ENCODE data around the gene DGKQ.

Gene DGKQ

DNA sequence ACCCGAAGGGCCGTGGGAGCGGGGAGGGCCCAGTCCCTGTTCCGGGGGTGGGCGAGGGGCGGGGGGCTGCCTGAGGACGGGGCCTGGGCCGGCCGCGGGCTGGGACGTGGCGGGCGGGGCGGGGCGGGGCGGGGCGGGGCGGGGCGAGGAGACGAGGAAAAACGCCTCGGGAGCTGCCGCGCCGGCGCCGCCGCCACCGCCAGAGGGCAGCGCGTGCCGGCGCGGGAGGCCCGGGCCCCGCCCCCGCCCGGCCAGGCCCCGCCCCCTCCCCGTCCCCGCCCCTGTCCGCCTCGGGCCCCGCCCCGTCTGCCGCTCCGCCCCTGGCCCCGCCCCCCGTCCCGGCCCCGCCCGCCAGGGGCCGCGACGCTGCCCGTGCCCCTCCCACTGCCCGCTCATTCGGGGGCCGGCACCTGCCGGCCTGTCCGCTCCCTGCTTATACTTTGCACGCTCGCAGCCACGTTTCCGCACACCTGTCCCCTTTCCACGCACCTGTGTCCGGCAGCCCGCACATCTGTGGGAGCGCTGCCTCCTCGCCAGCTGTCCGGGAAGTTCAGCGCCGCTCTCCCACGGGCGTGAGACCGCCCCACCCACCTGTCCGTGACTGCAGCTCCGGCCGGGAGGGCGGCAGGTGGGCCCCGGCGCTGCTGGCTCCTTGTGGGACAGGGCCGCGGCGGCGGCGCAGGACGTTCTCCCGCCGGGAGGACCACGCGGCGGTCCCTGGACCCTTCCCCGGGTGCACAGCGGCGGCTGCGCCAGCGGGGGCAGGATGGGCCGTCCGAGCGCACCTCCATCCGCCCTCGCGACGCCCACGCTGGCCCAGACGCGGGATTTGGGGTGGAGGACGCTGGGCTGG, 36.4 kb upstream of the DGKQ start:
- Histone ChIP-seq H3K4me1 (ENCODE audit: control insufficient read depth in 1 of 2, insufficient read depth in 2 of 2, low read length in 2 of 2) (peaks cover 14 to 20% of the 10 kb centered on the region in 2 donors), H3K9ac (ENCODE audit: low read depth in 1 of 2, low read length in 2 of 2) (peak overlapping the region; percentile 63 to 70), H3K36me3 (ENCODE audit: control insufficient read depth in 1 of 2, insufficient read depth in 2 of 2, low read length in 2 of 2) (no peaks in the 10 kb centered on the region)

DNA sequence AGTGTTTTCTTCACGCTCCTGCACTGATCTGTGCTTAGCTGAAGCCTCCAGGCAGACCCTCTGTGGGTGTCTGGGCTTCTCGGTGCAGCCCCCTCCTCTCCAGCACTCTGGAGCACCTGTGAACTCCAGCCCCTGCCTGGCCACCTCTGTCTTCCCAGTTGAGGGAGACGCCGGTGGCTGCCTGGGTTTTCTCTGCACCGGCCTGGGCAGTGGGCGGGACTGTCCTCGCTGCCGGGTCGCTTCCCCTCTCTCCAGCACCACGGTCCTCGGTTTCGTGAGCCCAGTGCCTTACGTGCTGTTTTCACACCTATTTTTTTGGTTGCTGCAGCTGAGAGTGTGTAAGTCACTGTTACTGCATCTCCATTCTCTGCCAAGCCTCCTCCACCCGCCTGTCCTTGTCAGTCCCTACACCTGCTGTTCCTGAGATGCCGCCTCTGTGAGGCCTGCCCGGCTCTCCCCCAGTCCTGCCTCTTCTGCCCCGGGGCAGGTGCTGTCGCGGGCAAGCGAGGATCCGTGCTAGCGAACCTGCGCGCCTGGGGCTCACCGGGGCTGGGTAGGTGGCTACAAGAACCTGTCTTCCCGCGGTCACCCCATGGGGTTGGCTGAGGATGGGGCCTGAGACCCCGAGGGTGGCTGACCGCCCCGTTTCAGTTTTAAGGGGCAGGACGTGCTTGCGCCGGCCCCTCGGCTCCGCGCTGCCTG, 35.6 kb upstream of the DGKQ start:
- Histone ChIP-seq H3K4me3 (ENCODE audit: low read depth in 1 of 2, low read length in 2 of 2) (peak overlapping the region; percentile 79), H3K27me3 (ENCODE audit: control insufficient read depth in 1 of 2, insufficient read depth in 2 of 2, low read length in 2 of 2) (peaks cover 32 to 34% of the 10 kb centered on the region in 2 donors), H3K27ac (ENCODE audit: low read depth, low read length) (no peak overlapping the region), H3K36me3 (ENCODE audit: control insufficient read depth in 1 of 2, insufficient read depth in 2 of 2, low read length in 2 of 2) (no peaks in the 10 kb centered on the region), H3K9me3 (ENCODE audit: control insufficient read depth in 1 of 2, low read length in 2 of 2) (no peaks in the 10 kb centered on the region), H3K9ac (ENCODE audit: low read depth in 1 of 2, low read length in 2 of 2) (peak overlapping the region; percentile 63 to 70), H3K4me1 (ENCODE audit: control insufficient read depth in 1 of 2, insufficient read depth in 2 of 2, low read length in 2 of 2) (peaks cover 14 to 20% of the 10 kb centered on the region in 2 donors)

More for the DNA sequence above, 36.4 kb upstream of the DGKQ start:
- peak overlapping the region; percentile 79 for H3K4me3 ChIP-seq (ENCODE audit: low read depth in 1 of 2, low read length in 2 of 2)
- no peaks in the 10 kb centered on the region for H3K9me3 ChIP-seq (ENCODE audit: control insufficient read depth in 1 of 2, low read length in 2 of 2)
- H3K27me3 ChIP-seq (ENCODE audit: control insufficient read depth in 1 of 2, insufficient read depth in 2 of 2, low read length in 2 of 2) = peaks cover 28 to 32% of the 10 kb centered on the region in 2 donors
- peak overlapping the region; percentile 50 for H3K27ac ChIP-seq (ENCODE audit: low read depth, low read length)

DNA sequence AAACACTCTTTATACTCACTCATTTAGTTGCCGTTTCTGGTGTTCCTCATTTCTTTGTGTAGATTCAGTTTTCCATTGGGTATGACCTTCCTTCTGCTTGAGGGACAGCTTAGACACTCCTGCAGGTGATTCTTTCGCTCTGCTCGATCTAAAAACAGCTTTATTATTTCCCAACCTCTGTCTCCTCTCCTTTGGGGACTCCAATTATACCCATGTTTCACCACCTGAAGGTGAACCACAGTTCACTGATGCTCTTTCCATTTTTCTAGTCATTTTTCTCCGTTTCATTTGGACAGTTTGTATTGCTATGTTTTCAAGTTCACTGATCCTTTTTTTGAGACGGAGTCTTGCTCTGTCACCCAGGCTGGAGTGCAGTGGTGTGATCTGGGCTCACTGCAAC, 33.5 kb upstream of the DGKQ start:
- H3K27ac ChIP-seq (ENCODE audit: low read depth, low read length) = no peak overlapping the region
- no peak overlapping the region for H3K9ac ChIP-seq (ENCODE audit: low read depth in 1 of 2, low read length in 2 of 2)
- no peaks in the 10 kb centered on the region for H3K36me3 ChIP-seq (ENCODE audit: control insufficient read depth in 1 of 2, insufficient read depth in 2 of 2, low read length in 2 of 2)
- no peak overlapping the region for H3K4me3 ChIP-seq (ENCODE audit: low read depth in 1 of 2, low read length in 2 of 2)
- no peaks in the 10 kb centered on the region for H3K9me3 ChIP-seq (ENCODE audit: control insufficient read depth in 1 of 2, low read length in 2 of 2)
- H3K27me3 ChIP-seq (ENCODE audit: control insufficient read depth in 1 of 2, insufficient read depth in 2 of 2, low read length in 2 of 2) = peaks cover 40 to 53% of the 10 kb centered on the region in 2 donors
- H3K4me1 ChIP-seq (ENCODE audit: control insufficient read depth in 1 of 2, insufficient read depth in 2 of 2, low read length in 2 of 2) = peaks cover 14 to 25% of the 10 kb centered on the region in 2 donors

DNA sequence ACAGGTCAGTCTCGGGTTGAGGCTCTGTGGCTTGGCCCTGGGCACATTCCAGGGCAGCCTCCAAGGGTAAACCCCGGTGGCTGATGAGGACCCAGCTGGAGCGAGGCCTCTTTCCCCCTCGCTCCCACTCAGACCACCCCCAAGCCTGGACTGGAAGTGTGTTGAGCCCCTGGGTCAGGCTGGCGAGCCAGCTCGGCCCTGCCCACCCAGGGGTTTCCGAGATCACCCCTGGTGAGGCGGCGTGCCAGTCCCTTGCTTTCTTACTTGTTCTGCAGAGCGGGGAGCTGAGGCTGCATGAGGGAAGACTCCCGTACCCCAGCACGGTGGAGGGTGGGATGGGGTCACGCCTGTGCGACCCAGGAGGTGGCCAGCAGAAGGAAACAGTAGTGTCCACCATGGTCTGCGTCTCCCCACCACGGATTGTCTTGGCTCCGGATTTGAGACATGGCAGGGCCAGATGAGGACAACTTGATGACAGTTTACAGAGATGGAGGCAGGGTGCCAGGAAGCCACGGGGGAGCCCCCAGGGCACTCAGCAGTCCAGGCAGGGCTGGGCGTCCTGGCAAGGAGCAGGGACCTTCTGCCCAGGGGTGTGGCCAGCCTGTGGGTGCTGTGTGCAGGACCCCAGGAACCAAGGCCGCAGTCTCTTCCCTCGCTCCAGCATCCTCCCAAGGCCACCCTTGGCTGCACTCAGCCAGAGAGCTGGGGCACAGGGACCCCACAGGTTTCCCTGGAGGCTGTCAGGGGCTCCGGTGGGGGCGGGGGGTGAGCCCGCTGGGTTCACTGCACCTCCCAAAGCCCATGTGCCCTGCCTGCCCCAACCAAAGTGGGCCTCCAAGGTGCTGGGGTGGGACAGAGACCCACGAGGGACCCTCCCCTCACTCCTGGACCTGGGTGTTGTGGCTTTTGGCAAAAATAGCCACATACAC, 31.5 kb upstream of the DGKQ start:
- Histone ChIP-seq H3K4me1 (ENCODE audit: control insufficient read depth in 1 of 2, insufficient read depth in 2 of 2, low read length in 2 of 2) (peaks cover 6 to 14% of the 10 kb centered on the region in 2 donors), H3K27me3 (ENCODE audit: control insufficient read depth in 1 of 2, insufficient read depth in 2 of 2, low read length in 2 of 2) (peaks cover 60 to 72% of the 10 kb centered on the region in 2 donors), H3K9ac (ENCODE audit: low read depth in 1 of 2, low read length in 2 of 2) (no peak overlapping the region), H3K4me3 (ENCODE audit: low read depth in 1 of 2, low read length in 2 of 2) (no peak overlapping the region), H3K36me3 (ENCODE audit: control insufficient read depth in 1 of 2, insufficient read depth in 2 of 2, low read length in 2 of 2) (no peaks in the 10 kb centered on the region), H3K27ac (ENCODE audit: low read depth, low read length) (no peak overlapping the region), H3K9me3 (ENCODE audit: control insufficient read depth in 1 of 2, low read length in 2 of 2) (no peaks in the 10 kb centered on the region)

DNA sequence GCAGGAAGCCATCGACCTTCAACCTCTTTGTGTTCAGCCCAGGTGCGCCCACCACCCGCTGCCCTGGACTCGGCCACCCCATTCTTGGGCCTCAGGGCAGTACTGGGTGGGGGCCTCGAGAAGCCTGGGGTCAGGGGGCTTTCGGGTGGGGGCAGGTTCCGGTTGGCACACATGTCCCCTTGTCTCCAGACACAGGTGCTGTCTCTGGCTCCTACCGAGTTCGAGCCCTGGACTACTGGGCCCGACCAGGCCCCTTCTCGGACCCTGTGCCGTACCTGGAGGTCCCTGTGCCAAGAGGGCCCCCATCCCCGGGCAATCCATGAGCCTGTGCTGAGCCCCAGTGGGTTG, 30.7 kb upstream of the DGKQ start:
- Histone ChIP-seq H3K27ac (ENCODE audit: low read depth, low read length) (no peak overlapping the region), H3K9ac (ENCODE audit: low read depth in 1 of 2, low read length in 2 of 2) (no peak overlapping the region), H3K27me3 (ENCODE audit: control insufficient read depth in 1 of 2, insufficient read depth in 2 of 2, low read length in 2 of 2) (peaks cover 61 to 76% of the 10 kb centered on the region in 2 donors), H3K4me3 (ENCODE audit: low read depth in 1 of 2, low read length in 2 of 2) (no peak overlapping the region), H3K4me1 (ENCODE audit: control insufficient read depth in 1 of 2, insufficient read depth in 2 of 2, low read length in 2 of 2) (peaks cover 4 to 10% of the 10 kb centered on the region in 2 donors), H3K9me3 (ENCODE audit: control insufficient read depth in 1 of 2, low read length in 2 of 2) (no peaks in the 10 kb centered on the region), H3K36me3 (ENCODE audit: control insufficient read depth in 1 of 2, insufficient read depth in 2 of 2, low read length in 2 of 2) (no peaks in the 10 kb centered on the region)

GRCh38 chr4:1003271-1004070, 30.1 kb upstream of the DGKQ start:
- no peak overlapping the region for H3K4me3 ChIP-seq (ENCODE audit: low read depth in 1 of 2, low read length in 2 of 2)
- peaks cover 0 to 7% of the 10 kb centered on the region in 2 donors for H3K4me1 ChIP-seq (ENCODE audit: control insufficient read depth in 1 of 2, insufficient read depth in 2 of 2, low read length in 2 of 2)
- no peaks in the 10 kb centered on the region for H3K9me3 ChIP-seq (ENCODE audit: control insufficient read depth in 1 of 2, low read length in 2 of 2)
- H3K36me3 ChIP-seq (ENCODE audit: control insufficient read depth in 1 of 2, insufficient read depth in 2 of 2, low read length in 2 of 2) = no peaks in the 10 kb centered on the region
- peaks cover 60 to 76% of the 10 kb centered on the region in 2 donors for H3K27me3 ChIP-seq (ENCODE audit: control insufficient read depth in 1 of 2, insufficient read depth in 2 of 2, low read length in 2 of 2)
- H3K9ac ChIP-seq (ENCODE audit: low read depth in 1 of 2, low read length in 2 of 2) = no peak overlapping the region
- H3K27ac ChIP-seq (ENCODE audit: low read depth, low read length) = no peak overlapping the region

DNA sequence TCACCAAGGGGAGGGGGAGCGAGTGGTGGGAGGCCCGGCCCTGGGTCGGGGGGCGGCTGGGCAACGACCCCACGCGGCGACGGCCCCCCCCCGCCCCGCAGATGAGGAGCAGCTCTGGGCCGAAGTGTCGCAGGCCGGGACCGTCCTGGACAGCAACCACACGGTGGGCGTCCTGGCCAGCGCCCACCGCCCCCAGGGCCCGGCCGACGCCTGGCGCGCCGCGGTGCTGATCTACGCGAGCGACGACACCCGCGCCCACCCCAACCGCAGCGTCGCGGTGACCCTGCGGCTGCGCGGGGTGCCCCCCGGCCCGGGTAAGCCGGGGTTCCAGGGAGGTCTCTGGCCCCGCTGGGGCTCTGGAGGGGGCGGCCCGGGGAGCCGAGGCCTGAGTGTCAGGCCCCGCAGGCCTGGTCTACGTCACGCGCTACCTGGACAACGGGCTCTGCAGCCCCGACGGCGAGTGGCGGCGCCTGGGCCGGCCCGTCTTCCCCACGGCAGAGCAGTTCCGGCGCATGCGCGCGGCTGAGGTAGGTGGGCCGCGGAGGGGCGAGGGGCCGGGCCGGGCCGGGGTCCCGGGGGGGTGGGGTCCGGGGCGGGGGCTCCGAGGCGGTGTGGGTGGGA, 29.4 kb upstream of the DGKQ start:
- Histone ChIP-seq H3K9me3 (ENCODE audit: control insufficient read depth in 1 of 2, low read length in 2 of 2) (no peaks in the 10 kb centered on the region), H3K36me3 (ENCODE audit: control insufficient read depth in 1 of 2, insufficient read depth in 2 of 2, low read length in 2 of 2) (no peaks in the 10 kb centered on the region), H3K4me3 (ENCODE audit: low read depth in 1 of 2, low read length in 2 of 2) (no peak overlapping the region), H3K9ac (ENCODE audit: low read depth in 1 of 2, low read length in 2 of 2) (no peak overlapping the region), H3K27ac (ENCODE audit: low read depth, low read length) (no peak overlapping the region), H3K4me1 (ENCODE audit: control insufficient read depth in 1 of 2, insufficient read depth in 2 of 2, low read length in 2 of 2) (peaks cover 4 to 13% of the 10 kb centered on the region in 2 donors), H3K27me3 (ENCODE audit: control insufficient read depth in 1 of 2, insufficient read depth in 2 of 2, low read length in 2 of 2) (peaks cover 61 to 79% of the 10 kb centered on the region in 2 donors)

DNA sequence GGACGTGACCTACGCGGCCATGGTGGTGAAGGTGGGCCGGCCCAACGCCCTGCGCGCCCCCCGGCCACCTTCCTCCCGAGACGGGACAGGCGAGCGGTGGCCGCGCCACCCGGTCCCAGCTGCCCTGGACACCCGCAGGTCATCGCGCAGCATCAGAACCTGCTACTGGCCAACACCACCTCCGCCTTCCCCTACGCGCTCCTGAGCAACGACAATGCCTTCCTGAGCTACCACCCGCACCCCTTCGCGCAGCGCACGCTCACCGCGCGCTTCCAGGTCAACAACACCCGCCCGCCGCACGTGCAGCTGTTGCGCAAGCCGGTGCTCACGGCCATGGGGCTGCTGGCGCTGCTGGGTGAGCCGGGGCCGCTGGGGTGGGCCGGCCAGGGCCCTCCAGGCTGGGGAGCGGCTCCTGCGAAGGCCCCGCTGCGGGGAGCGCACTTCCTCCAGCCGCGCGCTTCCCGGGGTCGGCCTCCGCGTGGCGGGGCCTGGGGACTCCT, 28.8 kb upstream of the DGKQ start:
- Histone ChIP-seq H3K4me3 (ENCODE audit: low read depth in 1 of 2, low read length in 2 of 2) (no peak overlapping the region), H3K4me1 (ENCODE audit: control insufficient read depth in 1 of 2, insufficient read depth in 2 of 2, low read length in 2 of 2) (peaks cover 4 to 13% of the 10 kb centered on the region in 2 donors), H3K36me3 (ENCODE audit: control insufficient read depth in 1 of 2, insufficient read depth in 2 of 2, low read length in 2 of 2) (no peaks in the 10 kb centered on the region), H3K27ac (ENCODE audit: low read depth, low read length) (no peak overlapping the region), H3K9ac (ENCODE audit: low read depth in 1 of 2, low read length in 2 of 2) (no peak overlapping the region), H3K27me3 (ENCODE audit: control insufficient read depth in 1 of 2, insufficient read depth in 2 of 2, low read length in 2 of 2) (peaks cover 59 to 77% of the 10 kb centered on the region in 2 donors), H3K9me3 (ENCODE audit: control insufficient read depth in 1 of 2, low read length in 2 of 2) (no peaks in the 10 kb centered on the region)

Measured in duodenal mucosa (tissue), 2 donors.